HFFc6 (cell line): Measurements from ENCODE around the gene SPESP1. TPM values are rescaled to one million over a fixed set of nuclear protein-coding genes. Genes with fewer than 3 reads are reported as not detected.

Source experiments
- DNase-seq: peaks from one replicate; pipeline ENCODE4 v3.0.0-alpha.2; 2018
- H3K27ac Mint-ChIP-seq: 2 replicates; pipeline ENCODE4 v1.8.0; 2020; ENCODE audit warnings: mild to moderate bottlenecking, mixed read lengths
- H3K27me3 Mint-ChIP-seq: 2 replicates; pipeline ENCODE4 v1.8.0; 2021; ENCODE audit warnings: mild to moderate bottlenecking, moderate library complexity, mixed read lengths; ENCODE audit not compliant: insufficient read depth
- H3K36me3 Mint-ChIP-seq: 2 replicates; pipeline ENCODE4 v1.8.0; 2021; ENCODE audit warnings: low read depth, mixed read lengths
- H3K4me1 Mint-ChIP-seq: 2 replicates; pipeline ENCODE4 v1.8.0; 2020; ENCODE audit warnings: low read depth, mixed read lengths
- H3K4me3 Mint-ChIP-seq: 2 replicates; pipeline ENCODE4 v1.8.0; 2020; ENCODE audit warnings: mild to moderate bottlenecking, moderate library complexity, mixed read lengths
- H3K9me3 Mint-ChIP-seq: 2 replicates; pipeline ENCODE4 v1.8.0; 2020; ENCODE audit warnings: mild to moderate bottlenecking, mixed read lengths
- CTCF ChIP-seq: fragments of 200-600 bp; sonication (generic); IDR thresholded peaks from 2 replicates; pipeline ENCODE4 v1.5.0; 2021; ENCODE audit warnings: antibody characterized with exemption, mild to moderate bottlenecking
- total RNA-seq, 6 experiments: library from RNA; stranded (reverse); fragmentation: NEBNext Ultra II Directional; extraction: Animal tissue kit (Norgen Biotek cat#: 25700); gene quantifications; 2 replicates in 1 of 6; 3 replicates in 5 of 6; pipeline ENCODE4 v1.2.3, GENCODE V29; 2021

Gene SPESP1
- total RNA-seq, 6 experiments from 2014 or later = 0.52 to 8.8 (median 7.9) TPM

- no peaks in the 10 kb centered on the region for H3K36me3 Mint-ChIP-seq
- DNase-seq = no peak
- TF ChIP-seq CTCF = no peak
- no peak overlapping the region for H3K27ac Mint-ChIP-seq
- H3K27me3 Mint-ChIP-seq = peaks cover 46% of the 10 kb centered on the region
- no peak overlapping the region for H3K4me3 Mint-ChIP-seq
- no peaks in the 10 kb centered on the region for H3K9me3 Mint-ChIP-seq
- no peaks in the 10 kb centered on the region for H3K4me1 Mint-ChIP-seq
Measured at GRCh38 chr15:68894208-68894607, 36.1 kb upstream of the SPESP1 start.

GRCh38 chr15:68896178-68896577 is 34.1 kb upstream of the SPESP1 start:
- Mint-ChIP-seq H3K4me3 (no peak overlapping the region), H3K36me3 (no peaks in the 10 kb centered on the region), H3K27me3 (peaks cover 48% of the 10 kb centered on the region), H3K27ac (no peak overlapping the region), H3K4me1 (no peaks in the 10 kb centered on the region), H3K9me3 (no peaks in the 10 kb centered on the region)
- no peak for TF ChIP-seq CTCF
- no peak for DNase-seq

GRCh38 chr15:68897016-68897415 is 33.3 kb upstream of the SPESP1 start:
- no peaks in the 10 kb centered on the region for H3K9me3 Mint-ChIP-seq
- H3K27me3 Mint-ChIP-seq = peaks cover 45% of the 10 kb centered on the region
- no peaks in the 10 kb centered on the region for H3K36me3 Mint-ChIP-seq
- no peak overlapping the region for H3K27ac Mint-ChIP-seq
- no peaks in the 10 kb centered on the region for H3K4me1 Mint-ChIP-seq
- H3K4me3 Mint-ChIP-seq = no peak overlapping the region
- no peak for DNase-seq
- no peak for TF ChIP-seq CTCF

- Mint-ChIP-seq H3K4me3 (no peak overlapping the region), H3K4me1 (no peaks in the 10 kb centered on the region), H3K9me3 (no peaks in the 10 kb centered on the region), H3K27me3 (peaks cover 32% of the 10 kb centered on the region), H3K36me3 (no peaks in the 10 kb centered on the region), H3K27ac (no peak overlapping the region)
- no peak for TF ChIP-seq CTCF
- no peak for DNase-seq
Measured at GRCh38 chr15:68900027-68900426, 30.3 kb upstream of the SPESP1 start.

GRCh38 chr15:68907396-68907923 is 22.9 kb upstream of the SPESP1 start:
- DNase-seq = no peak
- H3K9me3 Mint-ChIP-seq = no peaks in the 10 kb centered on the region
- H3K27me3 Mint-ChIP-seq = peaks cover 21% of the 10 kb centered on the region
- no peak for TF ChIP-seq CTCF
- no peaks in the 10 kb centered on the region for H3K36me3 Mint-ChIP-seq
- no peaks in the 10 kb centered on the region for H3K4me1 Mint-ChIP-seq
- H3K27ac Mint-ChIP-seq = no peak overlapping the region
- H3K4me3 Mint-ChIP-seq = no peak overlapping the region

GRCh38 chr15:68909601-68910100 is 20.7 kb upstream of the SPESP1 start:
- Mint-ChIP-seq H3K27me3 (peaks cover 23% of the 10 kb centered on the region), H3K4me3 (no peak overlapping the region), H3K27ac (no peak overlapping the region)

More at GRCh38 chr15:68909601-68910100, 20.7 kb upstream of the SPESP1 start:
- H3K36me3 Mint-ChIP-seq = no peaks in the 10 kb centered on the region
- TF ChIP-seq CTCF = no peak
- H3K9me3 Mint-ChIP-seq = no peaks in the 10 kb centered on the region
- no peak for DNase-seq
- H3K4me1 Mint-ChIP-seq = no peaks in the 10 kb centered on the region
